ENCODE results near the gene SIVA1. TPM values are rescaled to one million over a fixed set of nuclear protein-coding genes. Genes with fewer than 3 reads are reported as not detected.
"Not testable (repeated sequence)": the region's sequence is repeated elsewhere in the genome, so short reads cannot be mapped to it uniquely, and the experiment has no call there.

Gene SIVA1
- total RNA-seq, 1 experiment from 2014 or later: 187 TPM

- no peak for DNase-seq (ENCODE audit: low spot score)
These were observed 33.6 kb upstream of the SIVA1 start for GRCh38 chr14:104719343-104719742.

GRCh38 chr14:104721505-104722431 is 31.2 kb upstream of the SIVA1 start:
- no peak for DNase-seq (ENCODE audit: low spot score)

- DNase-seq (ENCODE audit: low spot score): no peak
These were observed 29.9 kb upstream of the SIVA1 start for GRCh38 chr14:104722938-104723650.

GRCh38 chr14:104723651-104724406 is 29.1 kb upstream of the SIVA1 start, which contains the start of gene ADSS1:
Gene ADSS1 (plus strand): TSS chr14:104724229. CDS start chr14:104724271, 42 bp downstream.
- DNase-seq (ENCODE audit: low spot score): no peak

GRCh38 chr14:104724407-104724980 is 28.5 kb upstream of the SIVA1 start:
- DNase-seq (ENCODE audit: low spot score): no peak

GRCh38 chr14:104724981-104725771 is 27.8 kb upstream of the SIVA1 start:
- DNase-seq (ENCODE audit: low spot score): no peak

GRCh38 chr14:104725772-104726548 is 27.0 kb upstream of the SIVA1 start:
- DNase-seq (ENCODE audit: low spot score): no peak

GRCh38 chr14:104726600-104727451 is 26.1 kb upstream of the SIVA1 start:
- DNase-seq (ENCODE audit: low spot score): no peak

GRCh38 chr14:104728631-104729030 is 24.3 kb upstream of the SIVA1 start:
- DNase-seq (ENCODE audit: low spot score): no peak

- DNase-seq (ENCODE audit: low spot score): not testable (repeated sequence)
These were observed 23.6 kb upstream of the SIVA1 start for GRCh38 chr14:104729176-104729834.

- DNase-seq (ENCODE audit: low spot score): no peak
These were observed 23.1 kb upstream of the SIVA1 start for GRCh38 chr14:104729835-104730181.

GRCh38 chr14:104730487-104730886 is 22.5 kb upstream of the SIVA1 start:
- no peak for DNase-seq (ENCODE audit: low spot score)

- DNase-seq (ENCODE audit: low spot score): no peak
These were observed 21.3 kb upstream of the SIVA1 start for GRCh38 chr14:104731320-104732294.

- peak; percentile 57 for DNase-seq (ENCODE audit: low spot score)
These were observed 20.6 kb upstream of the SIVA1 start for GRCh38 chr14:104732355-104732804.

- peak; percentile 38 for DNase-seq (ENCODE audit: low spot score)
These were observed 19.8 kb upstream of the SIVA1 start for GRCh38 chr14:104732931-104733681.

- DNase-seq (ENCODE audit: low spot score): no peak
These were observed 18.8 kb upstream of the SIVA1 start for GRCh38 chr14:104734051-104734587.

Data from A172 (cell line).